Loucy (cell line): Measurements from ENCODE around the gene DYNLT4.
A peak's percentile ranks its signal among the peaks of the same experiment; 100 is the strongest.

Source experiments
- H2AFZ ChIP-seq: fragments of 200-600 bp; sonication (generic); 2 replicates; pipeline ENCODE4 v1.6.0; 2016; ENCODE audit warnings: antibody characterized with exemption, mild to moderate bottlenecking, low read length, moderate library complexity
- H3F3A ChIP-seq: fragments of 200-600 bp; 2 replicates; pipeline ENCODE4 v1.6.0; 2016; ENCODE audit warnings: antibody characterized with exemption, low read depth, mild to moderate bottlenecking
- H3K27me3 ChIP-seq: fragments of 200-600 bp; sonication (generic); 2 replicates; pipeline ENCODE4 v1.6.1; 2014; ENCODE audit warnings: low read length, mild to moderate bottlenecking; ENCODE audit not compliant: insufficient read depth, poor library complexity, severe bottlenecking
- H3K36me3 ChIP-seq: fragments of 200-600 bp; sonication (generic); 2 replicates; pipeline ENCODE4 v1.6.1; 2016; ENCODE audit warnings: low read length; ENCODE audit not compliant: insufficient read depth
- H3K4me1 ChIP-seq: fragments of 200-600 bp; sonication (generic); 2 replicates; pipeline ENCODE4 v1.5.1; 2014; ENCODE audit warnings: low read length, mild to moderate bottlenecking; ENCODE audit not compliant: insufficient read depth, poor library complexity, severe bottlenecking
- H3K4me2 ChIP-seq: fragments of 200-600 bp; sonication (generic); 2 replicates; pipeline ENCODE4 v1.6.0; 2014; ENCODE audit warnings: antibody characterized with exemption, low read length, low read depth, mild to moderate bottlenecking; ENCODE audit not compliant: poor library complexity, severe bottlenecking
- H3K4me3 ChIP-seq: fragments of 200-600 bp; sonication (generic); 2 replicates; pipeline ENCODE4 v1.5.1; 2014; ENCODE audit warnings: low read length, mild to moderate bottlenecking, mixed read lengths; ENCODE audit not compliant: poor library complexity, severe bottlenecking
- H3K79me2 ChIP-seq: fragments of 200-600 bp; sonication (generic); 2 replicates; pipeline ENCODE4 v1.6.1; 2014; ENCODE audit warnings: low read length; ENCODE audit not compliant: insufficient read depth
- H3K9ac ChIP-seq: fragments of 200-600 bp; sonication (generic); 2 replicates; pipeline ENCODE4 v1.6.0; 2014; ENCODE audit warnings: mild to moderate bottlenecking, low read depth, low read length, moderate library complexity; ENCODE audit not compliant: poor library complexity, severe bottlenecking
- H3K9me2 ChIP-seq: fragments of 200-600 bp; sonication (generic); replicated peaks from 2 replicates; pipeline ENCODE4 v1.6.1; 2016; ENCODE audit warnings: low read depth, low read length, mixed read lengths
- H3K9me3 ChIP-seq: fragments of 200-600 bp; sonication (generic); 2 replicates; pipeline ENCODE4 v1.6.1; 2014; ENCODE audit warnings: mild to moderate bottlenecking, antibody characterized with exemption, low read length, low read depth; ENCODE audit not compliant: insufficient read depth
- H4K20me1 ChIP-seq: fragments of 200-600 bp; sonication (generic); 2 replicates; pipeline ENCODE4 v1.6.0; 2014; ENCODE audit warnings: antibody characterized with exemption, low read length, mild to moderate bottlenecking; ENCODE audit not compliant: insufficient read depth, poor library complexity, severe bottlenecking
- CTCF ChIP-seq: fragments of 200-600 bp; sonication (generic); conservative IDR thresholded peaks from 2 replicates; pipeline ENCODE4 v1.5.1; 2014; ENCODE audit warnings: mild to moderate bottlenecking, antibody characterized with exemption, low read length
- EZH2phosphoT487 ChIP-seq: fragments of 200-600 bp; IDR thresholded peaks from 2 replicates; pipeline ENCODE4 v1.6.1; 2018; ENCODE audit warnings: antibody characterized with exemption, mild to moderate bottlenecking, moderate library complexity, borderline replicate concordance

Gene DYNLT4

DNA sequence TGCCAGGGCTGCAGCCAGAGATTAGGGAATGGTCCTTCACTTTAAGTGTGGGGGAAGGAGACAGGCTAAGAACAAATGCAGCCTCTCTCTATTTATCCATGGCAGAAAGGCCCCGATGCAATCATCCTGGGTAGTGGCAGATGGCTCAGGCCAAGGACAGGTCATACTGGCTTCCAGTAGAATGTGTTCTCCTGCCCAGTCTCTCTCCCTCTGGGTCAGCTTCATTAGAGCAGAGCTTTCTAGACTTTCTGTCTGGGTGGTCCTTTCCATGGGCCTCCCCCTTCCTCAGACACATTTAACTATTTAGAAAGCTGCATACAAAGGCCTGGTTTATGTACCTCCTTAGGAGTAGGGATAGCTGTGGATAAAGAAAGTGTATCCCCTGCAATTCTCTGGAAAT, 40.7 kb upstream of the DYNLT4 start:
- Histone ChIP-seq H3K9me3 (no peaks in the 10 kb centered on the region), H3K4me2 (no peak overlapping the region), H3K9ac (no peak overlapping the region), H3K9me2 (no peaks in the 10 kb centered on the region), H3K4me1 (peaks cover 4% of the 10 kb centered on the region), H3F3A (no peaks in the 10 kb centered on the region), H3K27me3 (no peaks in the 10 kb centered on the region), H4K20me1 (no peaks in the 10 kb centered on the region), H2AFZ (no peak overlapping the region), H3K4me3 (no peak overlapping the region), H3K36me3 (no peaks in the 10 kb centered on the region; the same call in 1 of the 2 replicates), H3K79me2 (no peaks in the 10 kb centered on the region)
- no peak for TF ChIP-seq EZH2phosphoT487
- TF ChIP-seq CTCF = no peak

DNA sequence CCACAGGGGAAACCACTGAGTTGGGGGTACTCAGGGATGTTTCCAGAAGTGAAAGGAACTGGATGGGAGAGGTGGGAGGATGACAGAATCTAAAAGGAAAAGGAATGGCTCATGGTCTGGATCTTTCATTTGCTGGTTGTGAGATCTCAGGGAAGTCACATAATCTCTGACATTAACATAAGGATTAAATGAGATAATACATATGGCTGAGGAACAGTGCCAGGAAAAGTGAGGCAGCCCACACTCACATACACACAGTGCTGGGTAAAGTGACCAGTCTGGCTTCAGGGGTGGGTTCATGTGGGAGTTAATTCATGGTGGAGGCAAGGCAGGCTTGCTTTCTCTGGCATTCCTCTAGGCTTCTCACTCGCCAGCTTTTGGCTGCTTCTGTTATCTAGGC, 39.8 kb upstream of the DYNLT4 start:
- Histone ChIP-seq H4K20me1 (no peaks in the 10 kb centered on the region), H3K79me2 (no peaks in the 10 kb centered on the region), H3K4me1 (peaks cover 7% of the 10 kb centered on the region), H3K9ac (no peak overlapping the region), H3F3A (no peaks in the 10 kb centered on the region), H3K27me3 (no peaks in the 10 kb centered on the region), H3K4me3 (no peak overlapping the region), H3K9me2 (no peaks in the 10 kb centered on the region), H3K4me2 (no peak overlapping the region), H3K36me3 (no peaks in the 10 kb centered on the region; the same call in 1 of the 2 replicates), H2AFZ (no peak overlapping the region), H3K9me3 (no peaks in the 10 kb centered on the region)
- TF ChIP-seq CTCF = no peak
- TF ChIP-seq EZH2phosphoT487 = no peak

GRCh38 chr1:44842862-44843655, 35.9 kb upstream of the DYNLT4 start, which contains the start of gene PTCH2:
PTCH2 (minus strand) TSS chr1:44843253; CDS start chr1:44842932, 321 bp downstream.
- no peaks in the 10 kb centered on the region for H3K9me3 ChIP-seq
- no peaks in the 10 kb centered on the region for H3K9me2 ChIP-seq
- H3K4me2 ChIP-seq = peak within 1 kb of the TSS; percentile 93
- H3K27me3 ChIP-seq = no peaks in the 10 kb centered on the region
- H3F3A ChIP-seq = no peaks in the 10 kb centered on the region
- TF ChIP-seq CTCF (no peak), EZH2phosphoT487 (no peak)
- H3K4me1 ChIP-seq = peaks cover 7% of the 10 kb centered on the region
- H3K36me3 ChIP-seq = no peaks in the 10 kb centered on the region
- peak within 1 kb of the TSS; percentile 52 for H3K9ac ChIP-seq
- no peaks in the 10 kb centered on the region for H4K20me1 ChIP-seq
- peak within 1 kb of the TSS; percentile 45; the same call in 1 of the 2 replicates for H2AFZ ChIP-seq
- H3K4me3 ChIP-seq = peak within 1 kb of the TSS; percentile 70
- no peaks in the 10 kb centered on the region for H3K79me2 ChIP-seq
